Panc1 (cell line): ENCODE measurements around the gene UGT1A6.

Source experiments
- CTCF ChIP-seq: fragments of 450-650 bp; IDR thresholded peaks from 2 replicates; pipeline ENCODE4 v1.5.1; 2017; ENCODE audit warnings: mild to moderate bottlenecking
- POLR2AphosphoS5 ChIP-seq: IDR thresholded peaks from 2 replicates; pipeline ENCODE4 v1.6.1; 2012; ENCODE audit warnings: mild to moderate bottlenecking, low read depth, low read length, moderate library complexity
- TCF7L2 ChIP-seq: IDR thresholded peaks from 2 replicates; pipeline ENCODE4 v1.6.1; 2011; ENCODE audit warnings: mild to moderate bottlenecking, low read depth, low read length, inconsistent platforms

GRCh38 chr2:233793465-233794127 is 100.9 kb downstream of the UGT1A6 start:
- TF ChIP-seq CTCF (no peak), TCF7L2 (no peak), POLR2AphosphoS5 (no peak)
